ENCODE data around the gene RRBP1.
A peak's percentile ranks its signal among the peaks of the same experiment; 100 is the strongest.

RRBP1 gene

GRCh38 chr20:17684077-17684888, 2.2 kb upstream of the RRBP1 start:
- Histone ChIP-seq H3K4me1 (peaks cover 27% of the 10 kb centered on the region), H3K9ac (no peak overlapping the region), H4K20me1 (peaks cover 18% of the 10 kb centered on the region), H3K36me3 (peaks cover 1% of the 10 kb centered on the region), H3K4me2 (no peak overlapping the region), H3K9me3 (no peaks in the 10 kb centered on the region), H3K27me3 (no peaks in the 10 kb centered on the region), H3K27ac (no peak overlapping the region), H3K4me3 (no peak overlapping the region)
- no peak for TF ChIP-seq Cebpa-rat (IDR thresholded peaks at IDR 0.05)

GRCh38 chr20:17683218-17684076, 1.4 kb upstream of the RRBP1 start:
- H3K4me2 ChIP-seq: peak overlapping the region; percentile 56
- H3K9me3 ChIP-seq: no peaks in the 10 kb centered on the region
- peaks cover 10% of the 10 kb centered on the region for H3K36me3 ChIP-seq
- no peak overlapping the region for H3K27ac ChIP-seq
- peaks cover 32% of the 10 kb centered on the region for H3K4me1 ChIP-seq
- peaks cover 27% of the 10 kb centered on the region for H4K20me1 ChIP-seq
- no peak overlapping the region for H3K9ac ChIP-seq
- H3K4me3 ChIP-seq: no peak overlapping the region
- H3K27me3 ChIP-seq: no peaks in the 10 kb centered on the region
- no peak for TF ChIP-seq Cebpa-rat (IDR thresholded peaks at IDR 0.05)

GRCh38 chr20:17682889-17683198, 802 bp upstream of the RRBP1 start:
- Histone ChIP-seq H4K20me1 (peaks cover 33% of the 10 kb centered on the region), H3K27me3 (no peaks in the 10 kb centered on the region), H3K4me2 (peak overlapping the region; percentile 56), H3K4me3 (peak overlapping the region; percentile 88), H3K9ac (peak overlapping the region; percentile 83), H3K4me1 (peaks cover 32% of the 10 kb centered on the region), H3K36me3 (peaks cover 16% of the 10 kb centered on the region), H3K9me3 (no peaks in the 10 kb centered on the region), H3K27ac (peak overlapping the region; percentile 89)
- peak; percentile 55; the same call in 1 of the 2 replicates for TF ChIP-seq Cebpa-rat (IDR thresholded peaks at IDR 0.05)

DNA sequence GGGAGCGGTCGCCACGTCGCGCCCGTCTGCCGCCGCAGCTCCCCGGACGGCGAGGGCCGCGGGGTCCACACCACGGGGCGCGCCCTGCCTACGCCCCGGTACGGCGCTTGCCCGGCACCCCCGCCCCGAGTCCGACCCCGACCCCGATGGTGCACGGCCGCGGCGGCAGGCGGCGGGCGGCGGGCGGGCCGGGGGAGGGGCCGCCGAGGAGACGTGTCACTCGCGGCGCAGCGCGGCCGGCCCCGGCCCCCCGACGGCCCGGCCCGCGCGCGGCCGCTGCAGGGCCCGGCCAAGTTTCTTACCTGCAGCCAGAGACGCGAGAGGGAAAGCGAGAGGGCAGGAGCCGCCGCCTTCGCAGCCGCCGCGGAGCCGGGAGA, 328 bp downstream of the RRBP1 start:
- Histone ChIP-seq H3K4me1 (peaks cover 32% of the 10 kb centered on the region), H3K36me3 (peaks cover 27% of the 10 kb centered on the region), H3K4me2 (peak overlapping the region; percentile 97), H3K27ac (peak overlapping the region; percentile 91), H3K9ac (peak overlapping the region; percentile 94), H3K4me3 (peak overlapping the region; percentile 88), H3K9me3 (no peaks in the 10 kb centered on the region), H4K20me1 (peaks cover 43% of the 10 kb centered on the region), H3K27me3 (no peaks in the 10 kb centered on the region)
- TF ChIP-seq Cebpa-rat (IDR thresholded peaks at IDR 0.05): no peak

- H3K27ac ChIP-seq: peak overlapping the region; percentile 91
Measured at GRCh38 chr20:17680836-17681725, 961 bp downstream of the RRBP1 start.

GRCh38 chr20:17679941-17680835, 1.9 kb downstream of the RRBP1 start:
- Histone ChIP-seq H3K9me3 (no peaks in the 10 kb centered on the region), H4K20me1 (peaks cover 58% of the 10 kb centered on the region), H3K27ac (peak overlapping the region; percentile 91), H3K4me3 (peak overlapping the region; percentile 88), H3K27me3 (no peaks in the 10 kb centered on the region), H3K4me2 (peak overlapping the region; percentile 97), H3K9ac (peak overlapping the region; percentile 94), H3K36me3 (peaks cover 42% of the 10 kb centered on the region), H3K4me1 (peaks cover 32% of the 10 kb centered on the region)
- TF ChIP-seq Cebpa-rat (IDR thresholded peaks at IDR 0.05): no peak

More at GRCh38 chr20:17680836-17681725, 961 bp downstream of the RRBP1 start:
- peaks cover 49% of the 10 kb centered on the region for H4K20me1 ChIP-seq
- no peak for TF ChIP-seq Cebpa-rat (IDR thresholded peaks at IDR 0.05)
- H3K4me2 ChIP-seq: peak overlapping the region; percentile 97
- no peaks in the 10 kb centered on the region for H3K27me3 ChIP-seq
- H3K4me1 ChIP-seq: peaks cover 32% of the 10 kb centered on the region
- peak overlapping the region; percentile 94 for H3K9ac ChIP-seq
- H3K36me3 ChIP-seq: peaks cover 33% of the 10 kb centered on the region
- no peaks in the 10 kb centered on the region for H3K9me3 ChIP-seq
- H3K4me3 ChIP-seq: peak overlapping the region; percentile 88

GRCh38 chr20:17678886-17679285, 3.2 kb downstream of the RRBP1 start:
- Histone ChIP-seq H3K36me3 (peaks cover 54% of the 10 kb centered on the region), H4K20me1 (peaks cover 71% of the 10 kb centered on the region), H3K27me3 (no peaks in the 10 kb centered on the region), H3K27ac (no peak overlapping the region), H3K9me3 (no peaks in the 10 kb centered on the region), H3K4me2 (peak overlapping the region; percentile 97; the same call in 1 of the 2 replicates), H3K9ac (no peak overlapping the region), H3K4me1 (peaks cover 30% of the 10 kb centered on the region), H3K4me3 (no peak overlapping the region)
- no peak for TF ChIP-seq Cebpa-rat (IDR thresholded peaks at IDR 0.05)

- no peak for TF ChIP-seq Cebpa-rat (IDR thresholded peaks at IDR 0.05)
- Histone ChIP-seq H3K27me3 (no peaks in the 10 kb centered on the region), H3K4me3 (no peak overlapping the region), H3K36me3 (peaks cover 59% of the 10 kb centered on the region), H3K4me1 (peaks cover 26% of the 10 kb centered on the region), H3K27ac (no peak overlapping the region), H3K9ac (no peak overlapping the region), H3K4me2 (no peak overlapping the region), H4K20me1 (peaks cover 77% of the 10 kb centered on the region), H3K9me3 (no peaks in the 10 kb centered on the region)
Measured at GRCh38 chr20:17678295-17678694, 3.7 kb downstream of the RRBP1 start.
